ENCODE results near the gene SLC66A2.

DNA sequence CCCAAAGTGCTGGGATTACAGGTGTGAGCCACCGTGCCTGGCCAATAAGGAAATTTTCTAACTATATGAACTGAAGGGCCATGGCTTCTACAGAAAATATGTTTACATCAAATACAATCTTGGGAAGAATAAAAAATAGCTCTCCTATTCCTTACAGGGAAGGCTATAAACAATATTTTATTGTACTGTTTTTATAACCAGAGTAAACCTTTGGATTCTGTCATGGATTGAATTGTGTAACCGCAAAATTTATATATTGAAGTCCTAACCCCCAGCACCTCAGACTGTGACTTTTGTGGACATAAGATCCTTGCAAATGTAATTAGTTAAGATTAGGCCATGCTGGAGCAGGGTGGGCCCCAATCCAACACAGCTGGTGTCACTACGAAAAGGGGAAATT, 21.3 kb upstream of the SLC66A2 start:
- TF ChIP-seq FOXM1 (IDR thresholded peaks at IDR 0.05; ENCODE audit: borderline replicate concordance, low read depth) (no peak), YY1 (IDR thresholded peaks at IDR 0.05; ENCODE audit: low read depth) (no peak)
